Fibroblast of peridontal ligament (primary cell): ENCODE results near the gene PTPRG.

Experiments used
- DNase-seq: peaks from one replicate; pipeline ENCODE4 v3.0.0-alpha.2; 2010; ENCODE audit errors: extremely low read depth

The PTPRG gene

DNA sequence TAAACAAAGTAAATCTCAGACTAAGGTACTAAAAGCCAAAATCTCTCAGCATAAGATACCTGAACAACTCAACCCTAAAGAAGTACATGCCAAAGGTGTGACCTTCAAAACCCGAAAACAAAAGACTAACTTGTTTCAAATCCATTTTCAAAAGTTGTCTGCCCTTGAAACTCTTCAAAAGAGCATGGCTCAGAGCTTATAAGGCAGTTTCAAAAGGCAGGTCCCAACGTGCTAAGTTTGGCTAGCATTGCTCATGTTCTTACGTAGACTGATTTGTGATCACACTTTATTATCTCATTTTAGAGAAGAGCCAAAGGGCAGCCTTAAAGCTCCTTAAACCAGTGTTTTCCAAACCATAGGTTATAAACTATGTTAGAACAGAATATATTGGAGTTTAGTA is 699.8 kb downstream of the PTPRG start:
- DNase-seq, result no peak

DNA sequence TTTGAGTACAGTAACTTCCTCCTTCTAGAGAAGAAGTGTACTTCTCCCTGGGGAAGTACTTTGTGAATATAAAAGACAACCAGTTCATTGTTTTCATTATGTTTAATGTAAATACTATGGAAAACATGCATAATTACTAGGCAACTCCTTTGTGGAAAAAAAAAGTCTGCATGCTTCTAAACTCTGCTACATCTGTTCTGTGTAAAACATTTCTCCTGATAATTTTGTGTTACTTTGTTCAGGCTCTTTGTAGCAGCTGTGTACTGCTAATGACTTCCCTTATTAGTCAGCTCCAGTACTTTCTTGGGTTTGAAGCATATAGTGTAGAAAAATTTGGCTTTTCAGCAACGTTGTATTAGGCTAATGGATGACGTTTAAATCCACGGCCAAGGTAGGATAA is 700.4 kb downstream of the PTPRG start:
- DNase-seq, result no peak

DNA sequence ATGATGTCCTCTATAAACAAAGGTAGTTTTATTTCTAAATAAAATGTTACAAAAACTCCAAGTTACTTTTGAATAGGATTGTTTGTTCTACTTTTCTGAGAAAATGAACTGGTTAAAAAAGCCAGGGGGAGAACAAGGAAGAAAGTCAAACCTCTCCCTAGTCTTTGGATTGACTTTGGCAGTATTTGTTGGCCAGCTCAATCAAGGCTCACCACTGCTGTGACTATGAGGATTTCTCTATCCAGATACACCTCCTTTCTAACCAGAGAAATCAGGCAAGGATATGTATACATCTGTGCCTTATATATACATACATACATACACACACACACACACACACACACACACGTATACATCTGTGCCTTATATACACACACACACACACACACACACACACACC is 704.2 kb downstream of the PTPRG start:
- DNase-seq, result no peak

DNA sequence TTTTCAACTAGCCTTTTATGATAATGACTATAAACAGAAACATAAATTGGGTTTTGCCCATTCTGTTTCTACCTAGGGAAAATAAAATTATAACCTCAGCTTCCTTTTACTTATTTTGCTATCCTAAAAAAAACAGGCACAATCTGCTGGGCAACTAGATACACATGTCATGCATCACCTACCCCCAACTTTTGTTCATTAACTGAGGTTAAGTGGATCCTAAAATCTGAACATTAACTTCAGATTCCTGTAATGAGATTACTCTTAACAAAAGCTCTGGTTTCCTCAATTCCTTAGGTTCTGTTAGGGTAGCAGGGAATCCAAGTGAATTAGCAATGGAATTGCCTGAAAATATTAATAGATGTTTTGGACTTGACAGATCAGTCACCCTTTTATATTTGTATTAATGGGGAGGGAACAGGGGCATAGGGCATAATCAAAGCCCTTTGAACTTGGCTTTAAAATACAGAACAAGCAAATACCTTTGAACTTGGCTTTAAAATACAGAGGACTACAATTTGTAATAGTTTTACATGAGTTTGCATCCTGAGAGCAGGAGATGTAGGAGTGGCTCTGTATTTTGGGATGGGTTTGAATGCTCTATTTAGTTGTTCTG is 705.4 kb downstream of the PTPRG start:
- no peak for DNase-seq

DNA sequence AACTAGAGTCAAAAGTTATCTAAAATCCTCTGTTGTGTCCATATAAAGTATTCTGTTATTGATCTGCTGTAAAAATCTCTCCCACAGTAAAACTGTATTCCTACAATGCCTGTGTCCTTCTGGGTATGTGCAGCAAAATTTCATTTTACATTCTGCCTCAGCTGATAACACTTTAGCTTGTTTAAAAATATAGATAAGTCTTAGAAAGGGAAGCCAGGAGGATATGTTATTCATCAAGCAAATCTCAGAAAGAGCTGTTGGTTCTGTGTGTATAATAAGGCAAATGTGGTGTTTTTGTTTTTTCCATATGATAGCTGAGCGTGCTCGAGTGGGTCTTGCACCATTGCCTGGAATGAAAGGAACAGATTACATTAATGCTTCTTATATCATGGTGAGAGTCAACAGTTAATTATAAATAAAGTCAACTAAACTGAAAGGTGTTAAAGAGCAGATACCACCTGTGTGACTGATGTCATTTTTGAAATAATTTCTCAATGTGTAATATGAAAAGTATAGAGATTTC is 715.3 kb downstream of the PTPRG start:
- DNase-seq, result no peak

DNA sequence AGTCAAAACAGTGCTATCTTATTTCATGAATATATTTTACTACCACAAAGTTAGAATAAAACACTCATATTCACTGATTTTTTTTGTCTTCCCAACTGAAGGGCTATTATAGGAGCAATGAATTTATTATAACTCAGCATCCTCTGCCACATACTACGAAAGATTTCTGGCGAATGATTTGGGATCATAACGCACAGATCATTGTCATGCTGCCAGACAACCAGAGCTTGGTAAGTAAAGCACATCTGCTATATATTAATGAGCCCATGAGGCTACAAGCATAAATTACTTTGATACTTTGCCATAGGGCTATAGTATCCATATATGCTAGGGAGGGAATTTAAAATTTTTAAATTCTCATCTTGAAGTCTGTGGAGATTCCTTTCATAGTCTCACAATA is 716.1 kb downstream of the PTPRG start:
- DNase-seq, result peak; percentile 24

DNA sequence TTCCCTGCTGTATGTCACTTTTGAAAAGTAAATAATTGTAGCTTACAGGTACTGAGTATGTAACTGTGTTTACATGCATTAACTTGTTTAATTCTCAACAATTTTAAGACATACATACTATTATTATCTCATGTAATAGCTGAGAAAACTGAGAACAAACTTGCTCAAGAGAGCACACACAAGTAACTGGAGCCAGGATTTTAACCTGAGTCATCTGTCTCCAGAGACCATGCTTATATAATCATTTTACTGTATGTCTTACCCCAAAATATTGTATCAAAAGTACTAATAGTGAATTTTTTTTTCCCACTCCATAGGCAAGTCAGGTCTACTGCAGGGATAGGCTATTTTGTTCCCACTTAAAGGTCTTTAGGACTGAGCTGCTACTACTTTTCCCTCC is 716.6 kb downstream of the PTPRG start:
- peak; percentile 44 for DNase-seq

DNA sequence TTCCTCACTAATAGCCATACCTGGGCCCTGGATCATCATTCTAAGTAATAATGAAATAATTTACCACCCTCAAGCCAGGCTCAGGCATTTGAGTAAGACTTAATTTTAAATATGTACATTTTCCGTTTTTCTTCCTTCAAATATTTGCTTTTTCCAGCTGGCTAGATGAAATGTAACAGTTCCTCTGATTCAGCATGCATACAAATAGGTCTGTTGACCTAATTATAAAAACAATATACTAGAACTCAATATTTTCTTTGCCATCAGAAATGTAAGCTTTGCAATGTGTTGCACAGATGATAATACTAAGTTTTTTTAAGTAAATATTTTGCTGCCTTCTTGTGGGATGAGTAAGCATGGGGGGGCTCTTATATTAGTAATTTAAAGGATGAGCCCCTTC is 720.4 kb downstream of the PTPRG start:
- no peak for DNase-seq

DNA sequence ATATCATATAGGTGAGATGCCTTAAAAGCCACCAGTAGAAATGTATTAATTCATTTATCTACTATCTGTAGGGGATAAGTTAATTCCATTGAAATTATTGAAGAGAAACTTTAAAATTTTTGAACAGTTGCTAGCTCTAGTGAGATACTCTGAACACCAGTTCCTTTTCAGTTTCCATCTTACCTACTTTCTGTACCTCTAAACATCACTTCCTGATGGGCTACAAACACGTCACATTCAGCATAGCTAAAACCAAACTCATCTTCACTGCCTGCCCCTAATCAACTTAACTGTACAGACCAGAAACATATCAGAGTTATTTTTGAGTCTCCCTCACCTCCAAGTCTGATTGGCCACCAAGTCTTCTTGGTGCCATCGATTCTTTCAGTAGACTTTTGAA is 723.1 kb downstream of the PTPRG start:
- DNase-seq, result no peak

DNA sequence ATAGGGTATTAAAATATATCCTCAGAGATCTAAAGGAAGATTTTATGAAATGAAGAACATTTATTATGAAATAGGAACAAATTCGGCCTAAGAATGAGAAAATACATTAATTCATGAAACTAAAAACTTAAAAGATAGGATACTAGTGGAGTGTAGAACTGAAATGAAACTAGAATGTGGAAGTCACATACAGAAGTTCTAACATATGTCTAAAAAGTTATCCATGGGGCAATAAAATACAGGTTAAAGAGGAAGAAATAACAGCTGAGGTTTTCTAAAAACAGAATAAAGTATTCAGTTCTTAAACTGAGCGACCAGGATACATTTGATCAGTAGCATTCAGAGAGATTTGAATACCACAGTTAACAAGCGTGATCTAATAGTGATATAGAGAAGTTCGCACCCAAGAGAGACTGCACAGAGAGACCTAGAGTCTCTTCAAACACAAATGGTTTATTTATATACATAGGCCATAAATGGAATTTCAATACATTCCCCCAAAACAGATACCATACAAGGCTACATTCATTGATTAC is 726.1 kb downstream of the PTPRG start:
- DNase-seq, result no peak

DNA sequence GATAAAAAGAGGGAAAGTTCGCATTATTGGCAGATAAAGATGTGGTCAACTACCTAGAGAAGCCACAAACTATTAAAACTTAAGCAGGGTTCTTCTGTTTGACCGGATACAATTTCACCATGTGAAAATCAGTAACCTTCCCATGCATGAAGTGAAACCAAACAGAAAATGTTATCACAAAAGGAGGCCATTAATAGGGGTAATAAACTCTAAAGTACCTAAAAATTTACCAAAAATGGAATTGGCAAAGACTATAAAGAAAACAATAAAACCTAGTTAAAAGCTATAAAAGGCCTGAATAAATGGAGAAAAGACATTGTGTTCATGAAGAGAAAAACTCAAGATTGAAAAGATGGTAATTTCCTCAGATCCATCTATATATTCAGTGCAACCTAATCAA is 728.6 kb downstream of the PTPRG start:
- DNase-seq, result no peak

DNA sequence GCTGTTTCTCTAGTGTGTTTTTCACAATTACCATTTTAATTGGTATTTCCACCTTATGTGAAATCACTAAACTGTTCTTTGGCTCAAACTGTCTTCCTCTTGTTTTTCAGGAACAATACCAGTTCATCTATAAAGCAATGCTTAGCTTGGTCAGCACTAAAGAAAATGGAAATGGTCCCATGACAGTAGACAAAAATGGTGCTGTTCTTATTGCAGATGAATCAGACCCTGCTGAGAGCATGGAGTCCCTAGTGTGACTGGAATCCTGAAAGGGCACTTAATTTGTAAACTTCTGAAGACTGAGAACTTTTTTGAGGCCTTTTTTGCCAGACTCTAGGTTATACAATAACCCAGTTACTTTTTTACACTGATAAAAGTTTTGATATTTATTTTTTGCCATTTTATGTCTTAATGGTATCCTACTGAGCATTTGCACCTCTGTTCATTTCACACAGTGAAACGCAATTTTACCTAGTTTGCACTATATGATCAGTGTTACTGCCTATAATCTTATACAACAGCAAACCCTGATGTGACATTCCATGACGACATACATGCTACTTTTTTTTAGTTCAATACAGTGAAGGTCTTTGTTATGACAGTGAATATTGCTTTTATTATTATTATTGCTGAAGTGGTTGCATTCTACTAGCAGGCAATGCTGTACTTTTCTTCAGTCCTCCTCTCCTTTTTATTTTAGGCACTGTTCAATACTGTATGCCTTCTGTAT is 731.8 kb downstream of the PTPRG start:
- no peak for DNase-seq

DNA sequence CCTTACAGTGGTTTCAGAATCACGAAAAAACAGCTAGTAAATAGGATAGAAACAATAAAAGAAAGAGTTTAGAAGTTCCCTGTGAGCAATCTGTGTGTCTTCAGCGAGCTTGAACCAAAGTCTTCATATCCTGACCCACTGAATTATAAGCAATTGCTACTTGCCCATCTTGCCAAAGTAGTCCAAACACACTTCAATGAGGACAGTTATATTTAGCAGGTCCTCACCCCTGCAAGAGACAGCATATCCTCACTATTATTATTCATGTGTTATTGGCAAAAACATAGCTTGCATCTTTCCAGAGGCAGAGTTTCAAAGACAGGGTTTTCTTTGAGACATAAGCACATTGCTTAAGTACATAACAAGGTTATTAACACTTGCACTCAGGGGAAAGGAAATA is 734.2 kb downstream of the PTPRG start:
- DNase-seq, result no peak

DNA sequence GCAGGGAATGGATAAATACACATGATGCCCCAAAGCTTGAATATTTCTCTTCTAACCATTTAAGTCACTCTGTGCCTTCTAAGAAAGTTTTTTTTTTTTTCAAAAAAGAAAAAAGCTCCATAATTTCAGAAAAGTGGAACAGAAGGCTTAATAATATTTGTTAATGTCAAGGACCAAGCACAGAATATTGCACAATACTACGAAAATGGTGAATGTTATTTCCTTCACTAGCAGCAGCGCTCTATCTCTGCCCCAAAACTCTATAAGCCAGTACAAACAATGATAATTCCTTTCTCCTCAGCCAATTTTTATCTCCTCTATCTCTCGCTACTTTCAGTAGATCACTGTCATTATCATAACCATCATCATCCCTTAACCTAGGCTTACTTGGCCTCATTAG is 739.2 kb downstream of the PTPRG start:
- no peak for DNase-seq

DNA sequence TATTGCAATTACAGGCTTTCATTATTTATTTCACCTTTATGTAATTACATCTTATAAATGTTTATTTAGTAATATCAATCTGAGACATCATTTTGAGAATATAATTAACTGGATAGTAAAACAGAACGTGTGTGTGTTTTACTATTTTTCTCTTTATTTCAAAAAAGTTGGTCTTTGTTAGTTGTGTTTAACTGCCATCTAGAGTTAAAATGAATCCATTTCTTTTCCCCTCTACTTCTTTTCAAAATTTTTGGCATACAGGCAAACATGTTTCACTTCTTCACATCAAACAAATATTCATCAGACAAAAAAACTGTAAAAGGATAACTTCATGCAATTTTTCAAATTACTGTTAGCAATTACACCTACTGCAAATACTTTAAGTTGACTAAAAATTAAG is 750.8 kb downstream of the PTPRG start:
- no peak for DNase-seq

DNA sequence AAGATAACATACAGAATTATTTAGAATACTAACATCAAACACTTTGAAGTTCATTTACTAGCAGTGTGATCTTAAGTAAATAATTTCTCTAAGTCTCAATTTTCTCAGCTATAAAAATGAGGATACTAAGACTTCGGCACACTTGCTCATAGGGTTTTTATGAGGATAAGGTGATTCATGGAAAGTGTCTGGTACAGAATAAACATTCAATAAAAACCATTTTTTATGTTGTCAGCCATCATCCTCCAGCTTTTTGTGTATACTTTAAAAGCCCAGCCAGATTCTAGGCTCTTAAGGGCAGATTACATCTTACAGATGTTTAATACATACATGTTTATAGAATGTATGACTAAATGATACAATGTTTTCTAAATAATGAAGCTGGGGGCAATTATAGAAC is 755.2 kb downstream of the PTPRG start:
- no peak for DNase-seq

DNA sequence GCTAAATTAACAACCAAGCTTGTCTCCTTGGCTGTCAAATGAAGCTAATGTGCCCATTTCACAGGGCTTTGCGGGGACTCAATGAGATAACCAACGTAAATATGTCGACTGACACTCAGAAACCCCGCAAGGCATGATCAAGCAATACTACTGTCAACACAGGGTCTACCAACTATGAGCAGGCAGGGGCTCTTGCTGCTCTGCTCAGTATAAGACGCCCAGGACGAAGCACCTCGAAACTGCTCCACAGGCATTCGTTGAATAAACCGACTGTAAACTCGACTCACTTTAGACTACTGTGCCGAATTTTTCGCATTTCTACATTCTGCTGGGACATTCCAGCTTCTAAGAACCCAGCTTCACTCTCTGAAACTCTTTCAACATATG is 757.0 kb downstream of the PTPRG start:
- DNase-seq, result no peak

DNA sequence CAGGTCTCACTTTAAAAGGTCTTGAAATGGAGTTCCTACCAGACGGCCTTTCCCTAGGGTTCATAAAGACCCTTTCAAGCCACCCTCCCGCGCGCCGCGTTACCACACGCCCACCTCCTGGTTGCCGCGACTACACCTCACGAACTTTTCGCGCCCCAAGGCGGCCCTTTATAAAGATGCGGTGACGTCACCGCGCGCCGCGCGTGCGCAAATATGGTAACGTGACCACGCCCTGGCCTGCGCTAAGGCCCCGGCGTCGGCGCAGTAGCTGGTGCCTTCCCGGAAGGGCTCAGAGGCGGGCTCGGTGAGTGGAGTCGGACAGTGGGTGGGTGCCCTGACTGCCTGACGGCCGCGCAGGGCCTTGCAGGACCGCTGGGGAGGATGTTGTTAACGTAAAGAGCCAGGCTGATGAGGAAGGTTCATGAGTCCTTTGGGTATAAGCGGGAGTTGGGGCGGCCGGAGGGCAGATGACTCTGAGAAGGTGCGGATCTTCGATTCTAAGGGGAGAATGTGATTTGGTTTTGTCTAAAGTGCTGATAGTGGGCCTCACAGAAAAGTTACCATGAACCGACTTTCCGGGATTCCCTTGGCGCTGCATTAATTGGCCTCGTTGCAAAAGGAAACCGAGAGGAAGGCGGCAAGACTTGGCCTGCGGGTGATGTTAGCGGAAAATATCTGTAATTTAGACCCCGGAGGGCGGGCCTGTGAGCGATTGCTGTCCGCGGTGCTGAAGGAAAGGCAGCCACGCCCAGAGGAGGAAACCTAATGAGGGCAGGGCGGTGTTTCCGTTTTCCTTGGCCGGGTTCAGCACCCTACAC is 757.6 kb downstream of the PTPRG start:
- DNase-seq, result peak; percentile 77

DNA sequence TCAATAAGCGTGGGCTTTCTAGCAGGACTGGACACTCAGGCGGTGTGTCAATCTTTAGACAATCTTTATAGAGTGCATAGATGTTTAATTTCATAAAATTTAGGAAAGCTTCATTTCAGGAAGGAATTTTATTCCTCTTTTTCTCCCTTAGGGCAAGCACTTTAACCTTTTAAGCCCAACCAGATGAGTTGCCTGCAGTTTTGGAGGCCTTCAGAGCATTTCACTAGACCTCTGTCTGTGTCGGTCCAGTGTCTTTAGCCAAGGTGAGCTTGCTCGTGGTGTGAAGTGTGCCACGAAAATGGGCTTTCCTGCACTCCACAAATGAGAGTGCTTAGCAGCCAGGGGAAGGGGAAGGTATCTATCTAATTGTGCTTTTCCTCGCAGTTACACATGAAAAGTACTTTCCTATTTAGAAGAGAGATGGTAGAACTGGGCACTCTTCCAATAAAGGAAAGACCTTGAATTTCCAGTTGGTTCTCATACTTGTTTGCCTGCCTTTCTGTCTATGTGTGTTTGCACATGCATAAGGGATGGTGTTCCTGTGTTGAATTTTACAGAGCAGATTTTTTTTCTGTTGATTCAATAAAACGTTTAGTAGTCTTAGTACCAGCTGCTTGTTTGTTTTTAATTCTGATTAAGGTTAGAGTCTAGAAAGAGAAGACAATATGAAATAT is 758.3 kb downstream of the PTPRG start:
- DNase-seq, result no peak

DNA sequence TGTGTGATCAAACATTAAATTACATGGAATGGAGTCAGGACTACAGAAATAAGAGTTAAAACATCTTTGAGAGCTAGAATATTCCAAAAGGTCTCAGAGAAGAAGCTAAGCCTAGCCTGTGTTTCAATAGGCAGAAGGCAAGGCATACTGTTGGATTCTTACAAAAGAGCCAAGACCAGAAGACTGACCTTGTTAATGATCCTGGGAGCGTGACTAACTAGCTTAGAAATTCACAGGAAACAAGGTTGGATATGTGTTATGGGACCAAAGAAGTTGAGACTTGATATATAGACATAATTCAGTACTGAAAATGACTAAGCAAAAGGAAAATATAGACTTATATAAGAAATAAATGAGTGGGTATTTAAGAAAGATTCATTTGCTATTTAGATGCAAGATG is 761.9 kb downstream of the PTPRG start:
- DNase-seq, result no peak

DNA sequence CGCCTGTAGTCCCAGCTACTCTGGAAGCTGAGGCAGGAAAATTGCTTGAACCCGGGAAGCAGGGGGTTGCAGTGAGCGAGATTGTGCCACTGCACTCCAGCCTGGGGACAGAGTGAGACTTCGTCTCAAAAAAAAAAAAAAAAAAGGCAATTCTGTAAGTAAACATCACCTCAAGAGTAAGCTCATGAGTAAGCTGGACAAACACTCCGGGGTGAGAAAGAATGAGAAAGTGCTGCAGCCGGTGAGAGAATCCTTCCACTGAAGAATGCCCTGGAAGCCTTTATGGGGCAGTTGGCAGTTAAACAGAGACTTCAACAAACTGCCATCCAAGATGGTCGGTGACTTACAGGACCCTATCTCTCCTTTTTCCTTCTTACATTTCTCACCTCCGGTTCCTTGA is 764.5 kb downstream of the PTPRG start:
- DNase-seq, result no peak

DNA sequence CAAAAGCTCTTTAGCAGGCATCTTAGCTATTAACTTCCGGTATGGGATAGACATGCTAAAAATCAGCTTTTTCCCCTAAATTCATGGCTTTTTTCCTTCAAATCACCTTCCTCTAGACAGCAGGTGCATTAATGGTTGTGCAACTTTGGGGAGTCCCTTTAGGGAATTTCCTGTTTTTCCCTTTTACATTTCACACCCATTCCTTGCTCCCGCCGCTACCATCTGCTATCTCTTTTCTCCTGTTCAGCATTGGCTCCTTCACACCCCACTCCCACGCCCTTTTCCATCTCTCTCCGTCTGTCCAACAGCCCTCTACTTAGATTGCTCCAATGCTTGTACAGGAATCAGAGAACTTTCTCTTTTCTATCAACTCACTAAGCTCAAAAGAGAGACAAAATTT is 768.6 kb downstream of the PTPRG start:
- no peak for DNase-seq
